H1 (cell line): ENCODE data around the gene PCP4L1. TPM values are rescaled to one million over a fixed set of nuclear protein-coding genes. Genes with fewer than 3 reads are reported as not detected.

Source experiments
- CTCF ChIA-PET: fragments of 300-600 bp; sonication (Branson Sonifier 250); formaldehyde crosslinking; loops from one replicate; lab custom pipeline; 2021; ENCODE audit not compliant: partially characterized antibody; lab: Charles Lee
- POLR2A ChIA-PET: fragments of 300-600 bp; sonication (Branson Sonifier 250); formaldehyde crosslinking; loops from one replicate; lab custom pipeline; 2021; ENCODE audit warnings: inconsistent platforms; ENCODE audit not compliant: partially characterized antibody; lab: Charles Lee
- DNase-seq, 2 experiments: peaks; one replicate each; pipeline versions ENCODE4 v3.0.0 to v3.0.0-alpha.2; 2010 to 2022; ENCODE audit warnings: low spot score in 2 of 2, low read depth in 1 of 2, mixed read lengths in 1 of 2
- FAIRE-seq: peaks from 2 replicates; lab custom pipeline; 2011; peaks lifted over from hg19 to GRCh38; lab: Jason Lieb, UNC
- H2AFZ ChIP-seq: 2 replicates; pipeline ENCODE4 v1.8.1; 2012; ENCODE audit warnings: low read length, inconsistent platforms
- H2AK5ac ChIP-seq: 2 replicates; pipeline ENCODE4 v1.6.1; 2013; ENCODE audit warnings: low read depth, low read length
- H2BK120ac ChIP-seq: replicated peaks from 2 replicates; pipeline ENCODE3; 2013; ENCODE audit warnings: low read depth, low read length, inconsistent platforms
- H2BK12ac ChIP-seq: 2 replicates; pipeline ENCODE4 v1.6.1; 2013; ENCODE audit warnings: low read depth, low read length
- H2BK15ac ChIP-seq: 2 replicates; pipeline ENCODE4 v1.6.1; 2013; ENCODE audit warnings: low read length
- H2BK20ac ChIP-seq: 2 replicates; pipeline ENCODE4 v1.6.1; 2013; ENCODE audit warnings: low read length
- H2BK5ac ChIP-seq: 2 replicates; pipeline ENCODE4 v1.6.1; 2013; ENCODE audit warnings: low read depth, low read length
- H3K14ac ChIP-seq: 2 replicates; pipeline ENCODE4 v1.6.1; 2013; ENCODE audit warnings: inconsistent platforms; ENCODE audit not compliant: insufficient read length
- H3K18ac ChIP-seq: 2 replicates; pipeline ENCODE4 v1.6.1; 2013; ENCODE audit warnings: low read length; ENCODE audit errors: extremely low read depth
- H3K23ac ChIP-seq: 2 replicates; pipeline ENCODE4 v1.6.1; 2013; ENCODE audit warnings: inconsistent platforms; ENCODE audit not compliant: insufficient read length
- H3K23me2 ChIP-seq: 2 replicates; pipeline ENCODE4 v1.6.1; 2013; ENCODE audit warnings: low read depth, low read length
- H3K27ac ChIP-seq: 2 replicates; pipeline ENCODE4 v1.6.1; 2011; ENCODE audit warnings: low read depth, low read length, inconsistent platforms
- H3K27me3 ChIP-seq, 4 experiments: replicated peaks in 1 of 4; 1 replicate in 1 of 4; 2 replicates in 3 of 4; pipeline versions ENCODE4 v1.6.1 to v1.8.1; 2011 to 2013; ENCODE audit warnings: low read length in 3 of 4, mild to moderate bottlenecking in 3 of 4, inconsistent platforms in 2 of 4, mixed read lengths in 2 of 4, moderate library complexity in 1 of 4; ENCODE audit not compliant: control insufficient read depth in 3 of 4, insufficient read depth in 3 of 4; ENCODE audit errors: extremely low read depth in 1 of 4
- H3K36me3 ChIP-seq, 4 experiments: 2 replicates each; pipeline versions ENCODE4 v1.6.1 to v1.8.1; 2011 to 2013; ENCODE audit warnings: mild to moderate bottlenecking in 4 of 4, low read length in 3 of 4, moderate library complexity in 2 of 4, control low read depth in 1 of 4, inconsistent platforms in 1 of 4; ENCODE audit not compliant: insufficient read depth in 4 of 4, control insufficient read depth in 2 of 4
- H3K4ac ChIP-seq: replicated peaks from 2 replicates; pipeline ENCODE3; 2013; ENCODE audit warnings: low read length, low read depth, mixed read lengths, inconsistent platforms; ENCODE audit not compliant: insufficient read length
- H3K4me1 ChIP-seq, 4 experiments: replicated peaks in 1 of 4; 1 replicate in 1 of 4; 2 replicates in 3 of 4; pipeline versions ENCODE4 v1.6.1 to v1.8.1; 2011 to 2013; ENCODE audit warnings: low read length in 3 of 4, inconsistent platforms in 2 of 4, mixed read lengths in 1 of 4; ENCODE audit not compliant: insufficient read depth in 4 of 4, control insufficient read depth in 3 of 4
- H3K4me2 ChIP-seq, 2 experiments: 2 replicates each; pipeline versions ENCODE4 v1.6.1 to v1.8.1; 2011 to 2013; ENCODE audit warnings: low read depth in 2 of 2, low read length in 2 of 2, control low read depth in 1 of 2, inconsistent platforms in 1 of 2, mild to moderate bottlenecking in 1 of 2; ENCODE audit not compliant: insufficient read depth in 1 of 2
- H3K4me3 ChIP-seq, 4 experiments: fragments of 200-600, 300-600 bp in 1 of 4; sonication (generic), shearing (Covaris generic), sonication (Bioruptor Twin) in 1 of 4; 2 replicates each; pipeline versions ENCODE4 v1.5.1 to v1.8.1; 2011 to 2016; ENCODE audit warnings: low read length in 4 of 4, low read depth in 3 of 4, control low read depth in 2 of 4, inconsistent platforms in 2 of 4, mild to moderate bottlenecking in 2 of 4, mixed read lengths in 1 of 4, moderate library complexity in 1 of 4; ENCODE audit not compliant: insufficient read depth in 2 of 4; ENCODE audit errors: extremely low read depth in 1 of 4
- H3K56ac ChIP-seq: replicated peaks from 2 replicates; pipeline ENCODE3; 2013; ENCODE audit warnings: low read depth, mild to moderate bottlenecking, mixed read lengths, low read length, inconsistent platforms; ENCODE audit not compliant: insufficient read length
- H3K79me1 ChIP-seq: 2 replicates; pipeline ENCODE4 v1.6.1; 2013; ENCODE audit warnings: low read depth, low read length, control low read depth
- H3K79me2 ChIP-seq, 2 experiments: 2 replicates each; pipeline versions ENCODE4 v1.6.1 to v1.8.1; 2012 to 2013; ENCODE audit warnings: low read length in 2 of 2, mild to moderate bottlenecking in 2 of 2, inconsistent platforms in 1 of 2; ENCODE audit not compliant: insufficient read depth in 2 of 2, control insufficient read depth in 1 of 2
- H3K9ac ChIP-seq, 4 experiments: replicated peaks in 1 of 4; 1 replicate in 1 of 4; 2 replicates in 3 of 4; pipeline versions ENCODE4 v1.6.1 to v1.8.1; 2011 to 2013; ENCODE audit warnings: low read depth in 3 of 4, low read length in 3 of 4, control low read depth in 2 of 4, mild to moderate bottlenecking in 2 of 4, moderate library complexity in 2 of 4, inconsistent platforms in 1 of 4; ENCODE audit errors: extremely low read depth in 1 of 4
- H3K9me3 ChIP-seq, 2 experiments: 2 replicates each; pipeline versions ENCODE4 v1.6.1 to v1.8.1; 2012 to 2013; ENCODE audit warnings: mild to moderate bottlenecking in 2 of 2, moderate library complexity in 2 of 2, control low read depth in 1 of 2, inconsistent platforms in 1 of 2, low read depth in 1 of 2, low read length in 1 of 2, mixed read lengths in 1 of 2; ENCODE audit not compliant: insufficient read depth in 2 of 2
- H4K20me1 ChIP-seq, 2 experiments: replicated peaks in 1 of 2; 2 replicates each; pipeline versions ENCODE3 to v1.8.1; 2011 to 2013; ENCODE audit warnings: inconsistent platforms in 2 of 2, low read length in 2 of 2, mild to moderate bottlenecking in 1 of 2; ENCODE audit not compliant: insufficient read depth in 2 of 2, control insufficient read depth in 1 of 2
- H4K5ac ChIP-seq: 2 replicates; pipeline ENCODE4 v1.6.1; 2013; ENCODE audit warnings: low read length, low read depth, mixed read lengths, inconsistent platforms; ENCODE audit not compliant: insufficient read length
- H4K8ac ChIP-seq: 2 replicates; pipeline ENCODE4 v1.8.0; 2013; ENCODE audit warnings: mild to moderate bottlenecking, moderate library complexity, low read length, inconsistent platforms; ENCODE audit not compliant: insufficient read depth; ENCODE audit errors: extremely low read depth
- H4K91ac ChIP-seq: replicated peaks from 2 replicates; pipeline ENCODE3; 2013; ENCODE audit warnings: low read length, mixed read lengths, inconsistent platforms; ENCODE audit not compliant: insufficient read length
- BACH1 ChIP-seq: IDR thresholded peaks from 2 replicates; pipeline ENCODE4 v1.6.1; 2012; ENCODE audit warnings: low read length, improper control_type of control experiment
- CHD1 ChIP-seq: IDR thresholded peaks from 2 replicates; pipeline ENCODE4 v1.6.1; 2012; ENCODE audit warnings: low read depth, low read length, improper control_type of control experiment
- EP300 ChIP-seq, 2 experiments: IDR thresholded peaks; 1 replicate in 1 of 2; 2 replicates in 1 of 2; pipeline ENCODE4 v1.6.1; 2011 to 2012; ENCODE audit warnings: low read depth in 2 of 2, low read length in 2 of 2, mild to moderate bottlenecking in 2 of 2, borderline replicate concordance in 1 of 2, inconsistent platforms in 1 of 2, moderate library complexity in 1 of 2
- KDM1A ChIP-seq: fragments of 200-600, 300-600 bp; sonication (generic); IDR thresholded peaks from 2 replicates; pipeline ENCODE4 v1.7.1; 2016; ENCODE audit warnings: mild to moderate bottlenecking, low read length, borderline replicate concordance
- NRF1 ChIP-seq: IDR thresholded peaks from 2 replicates; pipeline ENCODE4 v1.6.1; 2011; ENCODE audit warnings: mild to moderate bottlenecking, low read depth, low read length, improper control_type of control experiment
- SRF ChIP-seq: IDR thresholded peaks from 2 replicates; pipeline ENCODE4 v1.6.1; 2011; ENCODE audit warnings: mild to moderate bottlenecking, low read depth, low read length, moderate library complexity
- WGBS, 2 experiments: shearing (Covaris generic) in 1 of 2; methylation state at CpG; one replicate each; pipeline versions ENCODE4 v1.1.6 to v1.1.7; 2013 to 2015; ENCODE audit warnings: low lambda C conversion rate in 2 of 2, mixed read lengths in 2 of 2, inconsistent platforms in 1 of 2, low coverage in 1 of 2, missing lambda C conversion rate in 1 of 2; ENCODE audit not compliant: insufficient replicate concordance in 2 of 2, insufficient coverage in 1 of 2, insufficient read length in 1 of 2; ENCODE audit errors: extremely low coverage in 1 of 2, missing lambda C conversion rate in 1 of 2; 5-methylcytosine and 5-hydroxymethylcytosine counted together
- polyA plus RNA-seq, 7 experiments: library from polyadenylated mRNA; depleted of rRNA in 3 of 7; stranded (reverse) in 5 of 7; unstranded in 2 of 7; fragments of >200 nt in 5 of 7; fragments of 200-250 nt in 2 of 7; gene quantifications; 1 replicate in 5 of 7; 2 replicates in 1 of 7; 4 replicates in 1 of 7; pipeline versions ENCODE4 v1.2.1 to v1.2.3, GENCODE V29; 2011 to 2013; ENCODE audit warnings: missing spikeins in 2 of 7, mixed read lengths in 2 of 7
- total RNA-seq: library from RNA; stranded (reverse); fragmentation: NEBNext Ultra II Directional; extraction: Animal tissue kit (Norgen Biotek cat#: 25700); gene quantifications from 2 replicates; pipeline ENCODE4 v1.2.1, GENCODE V29; 2021
- TF ChIP-seq, protein P1 (sequence below): IDR thresholded peaks from 2 replicates; pipeline ENCODE4 v1.6.1; 2012; ENCODE audit warnings: low read length, inconsistent platforms

PCP4L1 gene
- total and polyA plus RNA-seq, 2 of the 8 experiments (the other 6 are each of a cell fraction or from before 2014, with no cell fraction given) = 0.41 to 1.0 TPM

DNA sequence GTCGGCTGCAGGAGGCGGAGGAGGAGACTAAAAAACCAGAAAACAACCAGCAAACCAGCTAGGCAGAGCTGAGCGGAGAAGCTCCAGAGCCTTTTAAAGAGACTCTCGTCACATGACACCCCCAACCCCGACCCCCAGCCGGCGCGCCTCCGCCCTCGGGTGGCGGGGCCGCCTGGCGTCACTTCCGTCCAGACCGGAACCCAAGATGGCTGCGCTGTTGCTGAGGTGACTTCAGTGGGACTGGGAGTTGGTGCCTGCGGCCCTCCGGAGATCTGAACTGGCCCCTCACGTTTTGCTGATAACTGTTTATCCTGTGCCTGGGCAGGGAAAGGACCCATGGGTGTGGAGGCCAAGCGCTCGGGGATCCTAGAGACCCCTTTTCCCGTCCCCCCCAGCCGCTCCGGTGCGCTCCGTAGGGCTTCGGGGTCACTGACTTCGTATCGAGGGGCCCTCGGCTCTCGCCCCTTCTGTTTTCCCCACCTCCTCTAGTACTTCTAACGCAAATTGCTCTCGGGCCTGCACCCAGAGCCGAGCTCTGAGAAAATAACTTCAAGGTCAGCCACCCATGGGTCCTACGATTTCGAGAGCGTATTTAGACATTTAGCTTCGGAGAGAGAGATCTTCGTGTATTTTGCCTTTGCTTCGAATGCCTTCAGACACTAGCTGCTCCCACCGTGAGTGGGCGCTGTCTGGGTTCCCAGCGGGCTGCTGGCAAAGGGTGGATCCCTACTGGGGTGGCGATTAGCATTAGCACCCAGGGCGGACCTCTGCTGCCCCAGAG, 55.8 kb downstream of the PCP4L1 start, which contains the start of gene SDHC:
Gene SDHC (plus strand): TSS at position 181 of the 781 bp plus-strand sequence. CDS start 25 bp downstream, at position 206.
- H2AFZ ChIP-seq = peak within 1 kb of the TSS; percentile 68; the same call in 1 of the 2 replicates
- no peak within 1 kb of the TSS for H2BK120ac ChIP-seq
- peak within 1 kb of the TSS; percentile 54 for H4K5ac ChIP-seq
- DNase-seq (peak; percentile 68 to 92), FAIRE-seq (peak; percentile 36)
- H3K56ac ChIP-seq = no peak within 1 kb of the TSS
- POLR2A ChIA-PET = interaction anchor here (0.6 to 2.6 kb wide), 26 partner anchors 8 to 137 kb away, joined by 3 to 23 read pairs (median 4); partner anchors contain the start of genes ADAMTS4, B4GALT3, NDUFS2 and PCP4L1
- peak within 1 kb of the TSS; percentile 12; the same call in 1 of the 2 replicates for H2BK15ac ChIP-seq
- H3K4me2 ChIP-seq = peak within 1 kb of the TSS; percentile 77 to 84
- peaks cover 0 to 8% (median 6%) of the 10 kb centered on the region in 4 experiments; a peak in 6 of 7 replicates for H3K4me1 ChIP-seq
- H3K14ac ChIP-seq = no peak within 1 kb of the TSS
- H3K23ac ChIP-seq = no peak within 1 kb of the TSS
- peaks cover under 1% of the 10 kb centered on the region; the same call in 1 of the 2 replicates for H3K79me1 ChIP-seq
- CTCF ChIA-PET = interaction anchor here (0.6 to 4.1 kb wide), 10 partner anchors 10 to 99 kb away, joined by 3 to 16 read pairs (median 4); partner anchors contain the start of gene TOMM40L
- H2BK20ac ChIP-seq = no peak within 1 kb of the TSS
- peaks cover 7% of the 10 kb centered on the region; the same call in 1 of the 2 replicates for H3K23me2 ChIP-seq
- H2BK12ac ChIP-seq = peak within 1 kb of the TSS; percentile 93; the same call in 1 of the 2 replicates
- peak within 1 kb of the TSS; percentile 77 for H4K91ac ChIP-seq
- WGBS, 2 experiments = 3% methylated on average over 45 of the region's 45 CpGs; no CpG with 5 or more reads in 1 of the 2 experiments
- peak within 1 kb of the TSS; percentile 75 to 92 (median 90) for H3K9ac ChIP-seq
- peaks cover 0 to 28% of the 10 kb centered on the region in 2 experiments; a peak in 2 of 4 replicates for H3K79me2 ChIP-seq
- no peak within 1 kb of the TSS for H3K4ac ChIP-seq
- no peak within 1 kb of the TSS for H2AK5ac ChIP-seq
- peak within 1 kb of the TSS; percentile 82 for H3K18ac ChIP-seq
- H4K8ac ChIP-seq = peak within 1 kb of the TSS; percentile 97; the same call in 1 of the 2 replicates
- no peaks in the 10 kb centered on the region; a peak in 1 of 7 replicates for H3K27me3 ChIP-seq
- H3K4me3 ChIP-seq = peak within 1 kb of the TSS; percentile 74 to 98 (median 94)
- no peaks in the 10 kb centered on the region for H4K20me1 ChIP-seq
- H3K9me3 ChIP-seq = no peaks in the 10 kb centered on the region
- peaks cover 0 to 4% (median 0%) of the 10 kb centered on the region in 4 experiments; a peak in 1 of 8 replicates for H3K36me3 ChIP-seq
- peak within 1 kb of the TSS; percentile 97 for H2BK5ac ChIP-seq
- H3K27ac ChIP-seq = peak within 1 kb of the TSS; percentile 96
- TF ChIP-seq CHD1 (0 out of 2 replicates have a peak, but pooled peaks have one; percentile 23), SRF (no peak), NRF1 (no peak), BACH1 (no peak), EP300 (IDR thresholded peaks at IDR 0.05; ENCODE audit: borderline replicate concordance in 1 of 2, low read depth in 2 of 2, low read length in 2 of 2) (peak in 1 of 2 experiments; percentile 56; a peak in 1 of 3 replicates), KDM1A (no peak)
- TF ChIP-seq, protein P1, sequence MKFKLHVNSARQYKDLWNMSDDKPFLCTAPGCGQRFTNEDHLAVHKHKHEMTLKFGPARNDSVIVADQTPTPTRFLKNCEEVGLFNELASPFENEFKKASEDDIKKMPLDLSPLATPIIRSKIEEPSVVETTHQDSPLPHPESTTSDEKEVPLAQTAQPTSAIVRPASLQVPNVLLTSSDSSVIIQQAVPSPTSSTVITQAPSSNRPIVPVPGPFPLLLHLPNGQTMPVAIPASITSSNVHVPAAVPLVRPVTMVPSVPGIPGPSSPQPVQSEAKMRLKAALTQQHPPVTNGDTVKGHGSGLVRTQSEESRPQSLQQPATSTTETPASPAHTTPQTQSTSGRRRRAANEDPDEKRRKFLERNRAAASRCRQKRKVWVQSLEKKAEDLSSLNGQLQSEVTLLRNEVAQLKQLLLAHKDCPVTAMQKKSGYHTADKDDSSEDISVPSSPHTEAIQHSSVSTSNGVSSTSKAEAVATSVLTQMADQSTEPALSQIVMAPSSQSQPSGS = no peak
